Neural cell (in vitro differentiated cells): ENCODE measurements around the gene LRP8.

Experiments
- EP300 ChIP-seq: fragments of 450-650 bp; conservative IDR thresholded peaks from 2 replicates; pipeline ENCODE4 v1.6.1; 2014; ENCODE audit warnings: antibody characterized with exemption, mild to moderate bottlenecking, moderate library complexity; ENCODE audit not compliant: poor library complexity, severe bottlenecking
- EZH2 ChIP-seq: fragments of 200-600, 300-800 bp; shearing (Covaris generic), sonication (generic); IDR thresholded peaks from 2 replicates; pipeline ENCODE4 v1.6.1; 2014; ENCODE audit warnings: antibody characterized with exemption, low read length, borderline replicate concordance, mild to moderate bottlenecking; ENCODE audit not compliant: insufficient read depth, poor library complexity, severe bottlenecking
- POLR2AphosphoS5 ChIP-seq: IDR thresholded peaks from 2 replicates; pipeline ENCODE4 v1.6.1; 2012
- TF ChIP-seq, protein P1 (sequence below): fragments of 450-650 bp; IDR thresholded peaks from 2 replicates; pipeline ENCODE4 v1.5.1; 2014; ENCODE audit warnings: antibody characterized with exemption, mild to moderate bottlenecking, moderate library complexity; ENCODE audit not compliant: poor library complexity, severe bottlenecking
- TF ChIP-seq, protein P2 (sequence below): IDR thresholded peaks from 2 replicates; pipeline ENCODE4 v1.6.1; 2012; ENCODE audit warnings: borderline replicate concordance

DNA sequence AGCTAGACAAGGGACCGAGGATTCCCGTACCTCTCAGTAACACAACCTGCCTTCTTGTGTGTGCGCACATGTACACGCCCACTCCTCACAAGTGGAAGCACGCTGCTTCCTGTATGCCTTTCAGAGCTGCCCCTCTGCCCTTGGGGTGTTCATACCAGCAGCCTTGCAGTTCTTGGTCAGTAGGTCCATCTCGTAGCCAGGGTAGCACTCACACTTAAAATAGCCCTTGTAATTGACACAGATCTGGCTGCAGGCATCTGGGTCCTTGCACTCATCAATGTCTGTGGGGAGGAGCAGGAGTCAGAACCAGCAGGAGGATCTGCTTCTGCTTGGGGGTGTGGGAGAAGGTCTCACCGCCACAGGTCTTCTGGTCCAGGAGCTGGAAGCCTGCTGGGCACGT, 57.0 kb downstream of the LRP8 start:
- TF ChIP-seq, protein P1, sequence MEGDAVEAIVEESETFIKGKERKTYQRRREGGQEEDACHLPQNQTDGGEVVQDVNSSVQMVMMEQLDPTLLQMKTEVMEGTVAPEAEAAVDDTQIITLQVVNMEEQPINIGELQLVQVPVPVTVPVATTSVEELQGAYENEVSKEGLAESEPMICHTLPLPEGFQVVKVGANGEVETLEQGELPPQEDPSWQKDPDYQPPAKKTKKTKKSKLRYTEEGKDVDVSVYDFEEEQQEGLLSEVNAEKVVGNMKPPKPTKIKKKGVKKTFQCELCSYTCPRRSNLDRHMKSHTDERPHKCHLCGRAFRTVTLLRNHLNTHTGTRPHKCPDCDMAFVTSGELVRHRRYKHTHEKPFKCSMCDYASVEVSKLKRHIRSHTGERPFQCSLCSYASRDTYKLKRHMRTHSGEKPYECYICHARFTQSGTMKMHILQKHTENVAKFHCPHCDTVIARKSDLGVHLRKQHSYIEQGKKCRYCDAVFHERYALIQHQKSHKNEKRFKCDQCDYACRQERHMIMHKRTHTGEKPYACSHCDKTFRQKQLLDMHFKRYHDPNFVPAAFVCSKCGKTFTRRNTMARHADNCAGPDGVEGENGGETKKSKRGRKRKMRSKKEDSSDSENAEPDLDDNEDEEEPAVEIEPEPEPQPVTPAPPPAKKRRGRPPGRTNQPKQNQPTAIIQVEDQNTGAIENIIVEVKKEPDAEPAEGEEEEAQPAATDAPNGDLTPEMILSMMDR: no peak
- no peak for TF ChIP-seq POLR2AphosphoS5
- TF ChIP-seq EZH2: no peak
- no peak for TF ChIP-seq EP300
- TF ChIP-seq, protein P2, sequence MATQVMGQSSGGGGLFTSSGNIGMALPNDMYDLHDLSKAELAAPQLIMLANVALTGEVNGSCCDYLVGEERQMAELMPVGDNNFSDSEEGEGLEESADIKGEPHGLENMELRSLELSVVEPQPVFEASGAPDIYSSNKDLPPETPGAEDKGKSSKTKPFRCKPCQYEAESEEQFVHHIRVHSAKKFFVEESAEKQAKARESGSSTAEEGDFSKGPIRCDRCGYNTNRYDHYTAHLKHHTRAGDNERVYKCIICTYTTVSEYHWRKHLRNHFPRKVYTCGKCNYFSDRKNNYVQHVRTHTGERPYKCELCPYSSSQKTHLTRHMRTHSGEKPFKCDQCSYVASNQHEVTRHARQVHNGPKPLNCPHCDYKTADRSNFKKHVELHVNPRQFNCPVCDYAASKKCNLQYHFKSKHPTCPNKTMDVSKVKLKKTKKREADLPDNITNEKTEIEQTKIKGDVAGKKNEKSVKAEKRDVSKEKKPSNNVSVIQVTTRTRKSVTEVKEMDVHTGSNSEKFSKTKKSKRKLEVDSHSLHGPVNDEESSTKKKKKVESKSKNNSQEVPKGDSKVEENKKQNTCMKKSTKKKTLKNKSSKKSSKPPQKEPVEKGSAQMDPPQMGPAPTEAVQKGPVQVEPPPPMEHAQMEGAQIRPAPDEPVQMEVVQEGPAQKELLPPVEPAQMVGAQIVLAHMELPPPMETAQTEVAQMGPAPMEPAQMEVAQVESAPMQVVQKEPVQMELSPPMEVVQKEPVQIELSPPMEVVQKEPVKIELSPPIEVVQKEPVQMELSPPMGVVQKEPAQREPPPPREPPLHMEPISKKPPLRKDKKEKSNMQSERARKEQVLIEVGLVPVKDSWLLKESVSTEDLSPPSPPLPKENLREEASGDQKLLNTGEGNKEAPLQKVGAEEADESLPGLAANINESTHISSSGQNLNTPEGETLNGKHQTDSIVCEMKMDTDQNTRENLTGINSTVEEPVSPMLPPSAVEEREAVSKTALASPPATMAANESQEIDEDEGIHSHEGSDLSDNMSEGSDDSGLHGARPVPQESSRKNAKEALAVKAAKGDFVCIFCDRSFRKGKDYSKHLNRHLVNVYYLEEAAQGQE: no peak
